IMR-90 (cell line): ENCODE measurements around the gene RMND1.

ENCODE experiments used
- BHLHE40 ChIP-seq: fragments of 150-350 bp; IDR thresholded peaks from 2 replicates; pipeline ENCODE4 v1.6.1; 2016; ENCODE audit warnings: mild to moderate bottlenecking, low read depth, low read length
- CEBPB ChIP-seq: IDR thresholded peaks from 2 replicates; pipeline ENCODE4 v1.6.1; 2012; ENCODE audit warnings: low read depth, low read length, improper control_type of control experiment
- CHD1 ChIP-seq: IDR thresholded peaks from 2 replicates; pipeline ENCODE4 v1.6.1; 2012; ENCODE audit warnings: low read depth, low read length, improper control_type of control experiment
- FOS ChIP-seq: fragments of 150-350 bp; IDR thresholded peaks from 2 replicates; pipeline ENCODE4 v1.6.1; 2016; ENCODE audit warnings: low read depth, low read length
- MAZ ChIP-seq: IDR thresholded peaks from 2 replicates; pipeline ENCODE4 v1.6.1; 2012; ENCODE audit warnings: low read depth, mild to moderate bottlenecking, low read length, improper control_type of control experiment, moderate library complexity, borderline replicate concordance
- NFE2L2 ChIP-seq: fragments of 150-350 bp; IDR thresholded peaks from 2 replicates; pipeline ENCODE4 v1.6.1; 2016; ENCODE audit warnings: low read depth, mild to moderate bottlenecking, low read length
- POLR2A ChIP-seq: IDR thresholded peaks from 2 replicates; pipeline ENCODE4 v1.6.1; 2012; ENCODE audit warnings: mild to moderate bottlenecking, low read depth, low read length
- RAD21 ChIP-seq: IDR thresholded peaks from 2 replicates; pipeline ENCODE4 v1.6.1; 2012; ENCODE audit warnings: low read length, improper control_type of control experiment
- RCOR1 ChIP-seq: IDR thresholded peaks from 2 replicates; pipeline ENCODE4 v1.6.1; 2012; ENCODE audit warnings: mild to moderate bottlenecking, low read length, improper control_type of control experiment; ENCODE audit not compliant: insufficient replicate concordance
- RFX5 ChIP-seq: IDR thresholded peaks from 2 replicates; pipeline ENCODE4 v1.8.0; 2012; ENCODE audit warnings: low read depth, mild to moderate bottlenecking, low read length, moderate library complexity
- SMC3 ChIP-seq: fragments of 150-350 bp; IDR thresholded peaks from 2 replicates; pipeline ENCODE4 v1.6.1; 2016; ENCODE audit warnings: low read depth, mild to moderate bottlenecking, antibody characterized with exemption, low read length, moderate library complexity
- TF ChIP-seq, protein P1 (sequence below): conservative IDR thresholded peaks from 2 replicates; pipeline ENCODE4 v1.5.1; 2012; ENCODE audit warnings: mild to moderate bottlenecking, low read depth, low read length, improper control_type of control experiment
- TF ChIP-seq, protein P2 (sequence below): fragments of 150-350 bp; IDR thresholded peaks from 2 replicates; pipeline ENCODE4 v1.6.1; 2017; ENCODE audit warnings: mild to moderate bottlenecking, antibody characterized with exemption, low read length, low read depth
- TF ChIP-seq, protein P3 (sequence below): fragments of 150-350 bp; IDR thresholded peaks from 2 replicates; pipeline ENCODE4 v1.6.1; 2016; ENCODE audit warnings: low read depth, mild to moderate bottlenecking, low read length, moderate library complexity, borderline replicate concordance

DNA sequence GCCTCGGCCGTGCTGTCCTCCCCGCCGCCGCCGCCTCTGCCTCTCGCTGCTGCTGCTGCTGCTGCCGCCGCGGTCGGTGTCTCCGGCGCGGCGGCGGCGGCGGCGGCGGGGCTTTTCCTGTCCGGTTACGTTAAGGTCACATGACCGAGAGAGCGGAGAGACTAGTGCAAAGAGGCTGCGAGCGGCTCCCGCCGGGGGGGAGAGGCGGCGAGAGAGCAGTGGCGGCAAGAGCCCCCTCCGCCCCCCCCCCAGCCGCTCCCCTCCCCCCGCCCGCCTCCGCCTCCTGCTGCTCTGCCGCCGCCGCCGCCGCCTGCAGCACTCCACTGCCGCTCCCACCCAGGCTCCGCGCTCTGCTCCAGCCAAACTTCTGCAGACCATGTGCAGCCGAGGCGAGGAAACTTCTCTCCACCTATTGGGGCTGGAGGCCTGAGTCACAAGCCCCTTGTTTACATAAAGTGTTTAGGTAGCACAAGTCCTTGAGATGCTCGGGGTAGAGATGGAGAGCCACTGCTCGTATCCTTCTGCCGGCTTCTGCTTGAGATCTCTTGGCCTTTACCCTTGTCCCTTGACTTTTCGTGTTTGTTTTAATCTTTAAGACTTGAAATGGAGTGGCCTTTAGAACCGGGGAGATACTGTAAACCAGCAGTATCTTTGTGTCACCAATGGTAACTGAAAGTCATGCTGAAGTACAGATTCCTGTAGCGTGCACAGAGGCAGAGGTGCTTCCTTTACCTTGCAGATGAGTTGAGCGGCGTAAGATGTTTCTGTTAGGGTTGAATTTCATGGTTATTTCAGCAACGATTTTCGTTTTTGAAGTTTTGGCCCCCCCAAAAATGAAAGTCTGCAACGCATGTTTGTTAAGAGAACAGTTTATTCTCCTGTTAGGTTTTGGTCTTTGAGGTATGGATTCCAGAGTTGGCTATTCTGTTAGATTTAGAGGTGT lies 60.2 kb downstream of the RMND1 start, which contains the start of gene ZBTB2:
- TF ChIP-seq POLR2A (no peak; the same call in 1 of the 2 replicates), BHLHE40 (no peak; the same call in 1 of the 2 replicates), FOS (0 out of 2 replicates have a peak, but pooled peaks have one; percentile 9), RFX5 (no peak), RAD21 (no peak), MAZ (no peak; the same call in 1 of the 2 replicates), CEBPB (no peak), SMC3 (no peak), RCOR1 (peak; percentile 22), NFE2L2 (no peak), CHD1 (no peak)
- TF ChIP-seq, protein P1, sequence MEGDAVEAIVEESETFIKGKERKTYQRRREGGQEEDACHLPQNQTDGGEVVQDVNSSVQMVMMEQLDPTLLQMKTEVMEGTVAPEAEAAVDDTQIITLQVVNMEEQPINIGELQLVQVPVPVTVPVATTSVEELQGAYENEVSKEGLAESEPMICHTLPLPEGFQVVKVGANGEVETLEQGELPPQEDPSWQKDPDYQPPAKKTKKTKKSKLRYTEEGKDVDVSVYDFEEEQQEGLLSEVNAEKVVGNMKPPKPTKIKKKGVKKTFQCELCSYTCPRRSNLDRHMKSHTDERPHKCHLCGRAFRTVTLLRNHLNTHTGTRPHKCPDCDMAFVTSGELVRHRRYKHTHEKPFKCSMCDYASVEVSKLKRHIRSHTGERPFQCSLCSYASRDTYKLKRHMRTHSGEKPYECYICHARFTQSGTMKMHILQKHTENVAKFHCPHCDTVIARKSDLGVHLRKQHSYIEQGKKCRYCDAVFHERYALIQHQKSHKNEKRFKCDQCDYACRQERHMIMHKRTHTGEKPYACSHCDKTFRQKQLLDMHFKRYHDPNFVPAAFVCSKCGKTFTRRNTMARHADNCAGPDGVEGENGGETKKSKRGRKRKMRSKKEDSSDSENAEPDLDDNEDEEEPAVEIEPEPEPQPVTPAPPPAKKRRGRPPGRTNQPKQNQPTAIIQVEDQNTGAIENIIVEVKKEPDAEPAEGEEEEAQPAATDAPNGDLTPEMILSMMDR = no peak
- TF ChIP-seq, protein P2, sequence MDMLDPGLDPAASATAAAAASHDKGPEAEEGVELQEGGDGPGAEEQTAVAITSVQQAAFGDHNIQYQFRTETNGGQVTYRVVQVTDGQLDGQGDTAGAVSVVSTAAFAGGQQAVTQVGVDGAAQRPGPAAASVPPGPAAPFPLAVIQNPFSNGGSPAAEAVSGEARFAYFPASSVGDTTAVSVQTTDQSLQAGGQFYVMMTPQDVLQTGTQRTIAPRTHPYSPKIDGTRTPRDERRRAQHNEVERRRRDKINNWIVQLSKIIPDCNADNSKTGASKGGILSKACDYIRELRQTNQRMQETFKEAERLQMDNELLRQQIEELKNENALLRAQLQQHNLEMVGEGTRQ = peak; percentile 74
- TF ChIP-seq, protein P3, sequence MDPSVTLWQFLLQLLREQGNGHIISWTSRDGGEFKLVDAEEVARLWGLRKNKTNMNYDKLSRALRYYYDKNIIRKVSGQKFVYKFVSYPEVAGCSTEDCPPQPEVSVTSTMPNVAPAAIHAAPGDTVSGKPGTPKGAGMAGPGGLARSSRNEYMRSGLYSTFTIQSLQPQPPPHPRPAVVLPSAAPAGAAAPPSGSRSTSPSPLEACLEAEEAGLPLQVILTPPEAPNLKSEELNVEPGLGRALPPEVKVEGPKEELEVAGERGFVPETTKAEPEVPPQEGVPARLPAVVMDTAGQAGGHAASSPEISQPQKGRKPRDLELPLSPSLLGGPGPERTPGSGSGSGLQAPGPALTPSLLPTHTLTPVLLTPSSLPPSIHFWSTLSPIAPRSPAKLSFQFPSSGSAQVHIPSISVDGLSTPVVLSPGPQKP = no peak
